Sigmoid colon (tissue), 7 donors: ENCODE data around the gene PLEKHA6. TPM values are rescaled to one million over a fixed set of nuclear protein-coding genes. Genes with fewer than 3 reads are reported as not detected.
"Not testable (repeated sequence)": the region's sequence is repeated elsewhere in the genome, so short reads cannot be mapped to it uniquely, and the experiment has no call there.

Experiments used
- DNase-seq: peaks from one replicate; pipeline ENCODE4 v3.0.0-alpha.2; 2019
- H3K27ac ChIP-seq, 4 donors: fragments of 200-600 bp; sonication (generic); one replicate each; pipeline ENCODE4 v1.5.1; 2016 to 2019; ENCODE audit warnings: mild to moderate bottlenecking in 1 of 4
- H3K27me3 ChIP-seq, 3 donors: fragments of 200-600 bp; sonication (generic); one replicate each; pipeline ENCODE4 v1.5.1; 2019; ENCODE audit warnings: mild to moderate bottlenecking in 1 of 3
- H3K36me3 ChIP-seq, 4 donors: fragments of 200-600 bp; sonication (generic); one replicate each; pipeline ENCODE4 v1.5.1; 2016 to 2019
- H3K4me1 ChIP-seq, 4 donors: fragments of 200-600 bp; sonication (generic); one replicate each; pipeline ENCODE4 v1.5.1; 2017 to 2019
- H3K4me3 ChIP-seq, 4 donors: fragments of 200-600 bp; sonication (generic); one replicate each; pipeline ENCODE4 v1.5.1; 2017 to 2019; ENCODE audit warnings: mild to moderate bottlenecking in 2 of 4, moderate library complexity in 1 of 4
- H3K9me3 ChIP-seq, 4 donors: fragments of 200-600 bp in 3 of 4; sonication (generic) in 3 of 4; one replicate each; pipeline versions ENCODE4 v1.5.1 to v1.6.1; 2013 to 2019
- CTCF ChIP-seq, 4 experiments: fragments of 450-650 bp in 3 of 4; fragments of 200-600 bp in 1 of 4; IDR thresholded peaks; one replicate each; pipeline ENCODE4 v1.5.1; 2016 to 2019; ENCODE audit warnings: antibody characterized with exemption in 4 of 4, mild to moderate bottlenecking in 3 of 4, moderate library complexity in 2 of 4
- EP300 ChIP-seq, 4 donors: sonication (generic); formaldehyde crosslinking; IDR thresholded peaks; one replicate each; pipeline ENCODE4 v1.6.1; 2017; ENCODE audit warnings: antibody characterized with exemption in 4 of 4
- POLR2A ChIP-seq, 2 donors: fragments of 450-650 bp; IDR thresholded peaks; one replicate each; pipeline ENCODE4 v1.6.1; 2016; ENCODE audit warnings: antibody characterized with exemption in 2 of 2, mild to moderate bottlenecking in 2 of 2, moderate library complexity in 2 of 2
- POLR2AphosphoS5 ChIP-seq, 4 donors: sonication (generic); formaldehyde crosslinking; IDR thresholded peaks; one replicate each; pipeline ENCODE4 v1.6.1; 2017; ENCODE audit warnings: antibody characterized with exemption in 4 of 4
- WGBS, 2 donors: extraction: QIAGEN DNeasy Blood & Tissue Kit; methylation state at CpG; one replicate each; pipeline ENCODE4 v1.1.7; 2013; 5-methylcytosine and 5-hydroxymethylcytosine counted together
- intact Hi-C: fragments of 100-400 bp; cut with DNase I; formaldehyde crosslinking; loops from one replicate; pipeline ENCODE4 v1.15.1; 2023
- polyA plus RNA-seq, 3 donors: library from polyadenylated mRNA; stranded (reverse); fragments of 200-250 nt; gene quantifications; one replicate each; pipeline ENCODE4 v1.2.3, GENCODE V29; 2013
- total RNA-seq, 4 donors: library from RNA; depleted of rRNA; stranded (reverse); fragments of >200 nt; gene quantifications; one replicate each; pipeline ENCODE4 v1.1.0, GENCODE V29; 2016
- donor health status: healthy with polysubstance abuse.
- donor health status: Bipolar disorder and iron deficiency.
- donor health status: healthy.

The PLEKHA6 gene
- total and polyA plus RNA-seq, 7 donors: 5.6 to 58.7 (median 15.0) TPM

GRCh38 chr1:204313675-204314074 is 46.1 kb downstream of the PLEKHA6 start:
- TF ChIP-seq CTCF (IDR thresholded peaks at IDR 0.05): no peak
- no peak for TF ChIP-seq POLR2A (IDR thresholded peaks at IDR 0.05)
- Histone ChIP-seq H3K4me3 (no peak overlapping the region), H3K36me3 (no peaks in the 10 kb centered on the region), H3K27ac (no peak overlapping the region), H3K9me3 (no peaks in the 10 kb centered on the region), H3K4me1 (no peaks in the 10 kb centered on the region), H3K27me3 (no peaks in the 10 kb centered on the region)
- no peak for DNase-seq
- intact Hi-C loops: no loop called here
- WGBS, 2 donors: 29 to 47% methylated on average over 4 of the region's 4 CpGs

GRCh38 chr1:204310970-204311369 is 48.8 kb downstream of the PLEKHA6 start:
- WGBS, 2 donors: 95 to 97% methylated on average over 4 of the region's 4 CpGs
- DNase-seq, H3K9me3 ChIP-seq, H3K36me3 ChIP-seq, intact Hi-C loops, H3K4me3 ChIP-seq, H3K27ac ChIP-seq: not testable (repeated sequence)
- peaks cover 0 to 13% (median 7%) of the 10 kb centered on the region in 4 donors for H3K4me1 ChIP-seq
- H3K27me3 ChIP-seq: peaks cover 0 to 21% (median 0%) of the 10 kb centered on the region in 3 donors

GRCh38 chr1:204308023-204308628 is 51.6 kb downstream of the PLEKHA6 start:
- WGBS, 2 donors: 74 to 79% methylated on average over 4 of the region's 4 CpGs
- Histone ChIP-seq H3K27me3 (peaks cover 0 to 27% (median 0%) of the 10 kb centered on the region in 3 donors), H3K9me3 (no peaks in the 10 kb centered on the region), H3K4me3 (no peak overlapping the region), H3K36me3 (no peaks in the 10 kb centered on the region), H3K27ac (peak overlapping the region in 3 of 4 donors; percentile 15 to 47 (median 46)), H3K4me1 (peaks cover 0 to 13% (median 7%) of the 10 kb centered on the region in 4 donors)
- TF ChIP-seq POLR2A (IDR thresholded peaks at IDR 0.05) (no peak), POLR2AphosphoS5 (IDR thresholded peaks at IDR 0.05) (no peak), EP300 (IDR thresholded peaks at IDR 0.05) (no peak), CTCF (IDR thresholded peaks at IDR 0.05) (no peak)
- DNase-seq: no peak
- intact Hi-C loops: no loop called here

GRCh38 chr1:204307334-204307883 is 52.3 kb downstream of the PLEKHA6 start:
- intact Hi-C loops: no loop called here
- Histone ChIP-seq H3K4me1 (peaks cover 0 to 13% (median 7%) of the 10 kb centered on the region in 4 donors), H3K4me3 (peak overlapping the region in 2 of 4 donors; percentile 19 to 23), H3K27ac (peak overlapping the region in 3 of 4 donors; percentile 15 to 47 (median 46)), H3K27me3 (peaks cover 0 to 27% (median 0%) of the 10 kb centered on the region in 3 donors), H3K36me3 (no peaks in the 10 kb centered on the region), H3K9me3 (no peaks in the 10 kb centered on the region)
- peak; percentile 81 for DNase-seq
- 65 to 78% methylated on average over 12 of the region's 12 CpGs for WGBS, 2 donors
- TF ChIP-seq CTCF (IDR thresholded peaks at IDR 0.05) (no peak), POLR2AphosphoS5 (IDR thresholded peaks at IDR 0.05) (peak in 2 of 4 donors; percentile 23 to 39), EP300 (IDR thresholded peaks at IDR 0.05) (no peak), POLR2A (IDR thresholded peaks at IDR 0.05) (no peak)

- Histone ChIP-seq H3K27me3 (peaks cover 0 to 27% (median 0%) of the 10 kb centered on the region in 3 donors), H3K9me3 (no peaks in the 10 kb centered on the region), H3K27ac (no peak overlapping the region), H3K36me3 (no peaks in the 10 kb centered on the region), H3K4me1 (peaks cover 0 to 13% (median 7%) of the 10 kb centered on the region in 4 donors), H3K4me3 (no peak overlapping the region)
- intact Hi-C loops: no loop called here
- no peak for DNase-seq
- TF ChIP-seq EP300 (IDR thresholded peaks at IDR 0.05) (no peak), POLR2AphosphoS5 (IDR thresholded peaks at IDR 0.05) (no peak)
- 91 to 93% methylated on average over 3 of the region's 3 CpGs for WGBS, 2 donors
Observed at GRCh38 chr1:204306076-204306475, 53.7 kb downstream of the PLEKHA6 start.
